PFSK-1 (cell line): ENCODE measurements around the gene CCL11.

Source experiments
- POLR2AphosphoS5 ChIP-seq: IDR thresholded peaks from 2 replicates; pipeline ENCODE4 v1.6.1; 2012; ENCODE audit warnings: low read depth, mild to moderate bottlenecking, control low read depth, low read length, moderate library complexity
- SIN3A ChIP-seq: IDR thresholded peaks from 2 replicates; pipeline ENCODE4 v1.6.1; 2012; ENCODE audit warnings: mild to moderate bottlenecking, low read length, moderate library complexity, borderline replicate concordance; ENCODE audit not compliant: insufficient read depth
- TAF1 ChIP-seq: IDR thresholded peaks from 2 replicates; pipeline ENCODE4 v1.6.1; 2012; ENCODE audit warnings: low read length, control low read depth, borderline replicate concordance; ENCODE audit not compliant: insufficient read depth

DNA sequence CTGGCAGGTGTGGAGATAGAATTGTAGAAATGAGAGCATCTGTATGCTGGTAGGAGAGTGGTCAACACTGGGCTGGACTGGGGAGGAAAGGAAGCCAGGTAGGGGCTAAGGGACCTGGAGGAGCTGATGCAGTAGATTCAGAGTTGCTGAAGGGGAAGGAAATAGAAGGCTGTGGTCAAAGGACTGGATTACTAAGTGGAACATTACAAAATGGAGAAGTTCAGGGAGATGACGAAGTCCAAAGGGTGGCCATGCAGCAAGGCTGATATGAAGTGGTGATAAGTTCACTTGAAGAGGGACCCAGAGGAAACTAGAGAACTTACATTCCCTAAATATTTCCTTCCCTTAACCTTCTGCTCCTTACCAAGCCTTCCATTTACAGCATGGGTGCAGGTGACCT, 39.1 kb upstream of the CCL11 start:
- TF ChIP-seq TAF1: no peak
- no peak for TF ChIP-seq SIN3A
- TF ChIP-seq POLR2AphosphoS5: no peak
